ENCODE measurements around the gene LEPROT.

GRCh38 chr1:65434255-65434654 lies 13.8 kb downstream of the LEPROT start:
- TF ChIP-seq CTCF (IDR thresholded peaks at IDR 0.05; ENCODE audit: poor library complexity, severe bottlenecking), result no peak
- TF ChIP-seq POLR2AphosphoS5 (IDR thresholded peaks at IDR 0.05), result no peak

Measured in neural cell (in vitro differentiated cells).